K562 (cell line): ENCODE measurements around the gene LRRC71. TPM values are rescaled to one million over a fixed set of nuclear protein-coding genes. Genes with fewer than 3 reads are reported as not detected.

Experiments used
- ADNP ChIP-seq: fragments of 200-800 bp; sonication (Bioruptor generic); IDR thresholded peaks from 2 replicates; pipeline ENCODE4 v1.6.1; 2016; ENCODE audit warnings: missing genetic modification characterization, missing compliant biosample characterization
- BCOR ChIP-seq: fragments of 450-650 bp; IDR thresholded peaks from 2 replicates; pipeline ENCODE4 v1.6.1; 2016
- CCNT2 ChIP-seq: IDR thresholded peaks from 2 replicates; pipeline ENCODE4 v1.6.1; 2011; ENCODE audit warnings: borderline replicate concordance, low read depth, mild to moderate bottlenecking, moderate library complexity, mixed read lengths, low read length; ENCODE audit not compliant: insufficient read length; ENCODE audit errors: extremely low read depth
- ESRRA ChIP-seq: fragments of 450-650 bp; IDR thresholded peaks from 2 replicates; pipeline ENCODE4 v1.6.1; 2014; ENCODE audit warnings: low read depth, mild to moderate bottlenecking, moderate library complexity, borderline replicate concordance
- ETV1 ChIP-seq: fragments of 450-650 bp; conservative IDR thresholded peaks from 2 replicates; pipeline ENCODE4 v1.6.1; 2016; ENCODE audit warnings: missing genetic modification characterization, control low read depth, low read depth, missing compliant biosample characterization
- FOXM1 ChIP-seq, 2 experiments: fragments of 450-650 bp in 1 of 2; sonication (generic) in 1 of 2; formaldehyde crosslinking in 1 of 2; IDR thresholded peaks; 2 replicates each; pipeline versions ENCODE4 v1.6.1 to v1.9.0; 2017 to 2022; ENCODE audit warnings: low read depth in 2 of 2, mild to moderate bottlenecking in 2 of 2, missing genetic modification reagents in 1 of 2, moderate library complexity in 1 of 2
- FUS ChIP-seq: fragments of 200-400 bp; formaldehyde crosslinking; optimal IDR thresholded peaks from 2 replicates; pipeline ENCODE3; 2017; ENCODE audit warnings: low read depth, low read length
- GATA2 ChIP-seq: sonication (generic); formaldehyde crosslinking; IDR thresholded peaks from 2 replicates; pipeline ENCODE4 v1.4.0; 2020; ENCODE audit warnings: mild to moderate bottlenecking, missing genetic modification reagents
- HDAC3 ChIP-seq: fragments of 450-650 bp; IDR thresholded peaks from 2 replicates; pipeline ENCODE4 v1.6.1; 2018; ENCODE audit warnings: borderline replicate concordance, mild to moderate bottlenecking, moderate library complexity; ENCODE audit not compliant: partially characterized antibody
- KAT7 ChIP-seq: sonication (generic); formaldehyde crosslinking; IDR thresholded peaks from 2 replicates; pipeline ENCODE4 v1.8.0; 2022; ENCODE audit warnings: missing genetic modification reagents, mild to moderate bottlenecking, borderline replicate concordance
- KDM4B ChIP-seq, 2 experiments: fragments of 450-650 bp in 1 of 2; sonication (generic) in 1 of 2; IDR thresholded peaks; 2 replicates each; pipeline ENCODE4 v1.6.1; 2016 to 2017; ENCODE audit warnings: borderline replicate concordance in 2 of 2, antibody characterized with exemption in 1 of 2, low read depth in 1 of 2, mild to moderate bottlenecking in 1 of 2
- NR2C2 ChIP-seq, 2 experiments: fragments of 200-800 bp in 1 of 2; sonication (Bioruptor generic) in 1 of 2; sonication (generic) in 1 of 2; formaldehyde crosslinking in 1 of 2; IDR thresholded peaks; 2 replicates each; pipeline versions ENCODE4 v1.6.1 to v1.8.0; 2016 to 2022; ENCODE audit warnings: mild to moderate bottlenecking in 1 of 2, missing compliant biosample characterization in 1 of 2, missing genetic modification characterization in 1 of 2, missing genetic modification reagents in 1 of 2
- NR4A1 ChIP-seq, 2 experiments: fragments of 250-450 bp in 1 of 2; fragments of 450-650 bp in 1 of 2; sonication (Bioruptor Pico) in 1 of 2; IDR thresholded peaks; 2 replicates each; pipeline versions ENCODE4 v1.4.0 to v1.6.1; 2016 to 2020; ENCODE audit warnings: mild to moderate bottlenecking in 2 of 2, missing compliant biosample characterization in 1 of 2, missing genetic modification characterization in 1 of 2, moderate library complexity in 1 of 2
- PML ChIP-seq: IDR thresholded peaks from 2 replicates; pipeline ENCODE4 v1.6.1; 2012; ENCODE audit warnings: low read length, inconsistent platforms
- POLR2B ChIP-seq: fragments of 450-650 bp; IDR thresholded peaks from 2 replicates; pipeline ENCODE4 v1.6.1; 2018; ENCODE audit warnings: low read depth; ENCODE audit not compliant: partially characterized antibody
- PTTG1 ChIP-seq: fragments of 450-650 bp; IDR thresholded peaks from 2 replicates; pipeline ENCODE4 v1.6.1; 2016; ENCODE audit warnings: low read depth, mild to moderate bottlenecking, missing genetic modification characterization, missing compliant biosample characterization
- RBBP5 ChIP-seq: fragments of 200-600 bp; sonication (generic); IDR thresholded peaks from 2 replicates; pipeline ENCODE4 v1.6.1; 2012; ENCODE audit warnings: borderline replicate concordance, mild to moderate bottlenecking, low read length, control low read depth, inconsistent platforms; ENCODE audit not compliant: insufficient read depth, poor library complexity, severe bottlenecking
- SMAD3 ChIP-seq: fragments of 450-650 bp; formaldehyde crosslinking; conservative IDR thresholded peaks from 2 replicates; pipeline ENCODE4 v1.4.0; 2020; ENCODE audit warnings: mild to moderate bottlenecking
- SRF ChIP-seq, 2 experiments: fragments of 250-450, 450-650 bp in 1 of 2; sonication (Bioruptor Pico) in 1 of 2; sonication (generic) in 1 of 2; formaldehyde crosslinking; IDR thresholded peaks; 2 replicates each; pipeline versions ENCODE4 v1.5.0 to v1.5.1; 2020 to 2022; ENCODE audit warnings: mild to moderate bottlenecking in 1 of 2, missing genetic modification reagents in 1 of 2
- ZNF175 ChIP-seq: fragments of 200-800 bp; sonication (Bioruptor generic); IDR thresholded peaks from 2 replicates; pipeline ENCODE4 v1.6.1; 2016; ENCODE audit warnings: low read depth, mild to moderate bottlenecking, missing genetic modification characterization, missing compliant biosample characterization
- ZNF274 ChIP-seq: IDR thresholded peaks from 2 replicates; pipeline ENCODE4 v1.6.1; 2011; ENCODE audit warnings: low read depth, mild to moderate bottlenecking, low read length, moderate library complexity, borderline replicate concordance
- polyA plus RNA-seq, 8 experiments: library from polyadenylated mRNA; depleted of rRNA in 4 of 8; stranded (reverse) in 5 of 8; unstranded in 3 of 8; fragments of >200 nt; fragmentation: Nextera tagmentation in 2 of 8; fragmentation: Illumina TruSeq in 1 of 8; extraction: Ambion mirVana in 2 of 8; extraction: Trizol in 1 of 8; gene quantifications; 2 replicates each; pipeline versions ENCODE4 v1.2.1 to v1.2.3, GENCODE V29; 2011 to 2014; ENCODE audit warnings: inconsistent platforms in 1 of 8, missing spikeins in 1 of 8
- total RNA-seq, 7 experiments: library from RNA; depleted of rRNA in 6 of 7; stranded (reverse); fragments of >200 nt in 6 of 7; fragmentation: Illumina TruSeq in 2 of 7; extraction: Trizol in 2 of 7; gene quantifications; 2 replicates each; pipeline versions ENCODE4 v1.2.1 to v1.2.3, GENCODE V29; 2011 to 2021; ENCODE audit warnings: low replicate concordance in 1 of 7
- TF ChIP-seq, protein P1 (sequence below): IDR thresholded peaks from 3 replicates; pipeline ENCODE4 v1.6.1; 2011; ENCODE audit warnings: borderline replicate concordance, mild to moderate bottlenecking; ENCODE audit not compliant: insufficient read length, insufficient read depth
- TF ChIP-seq, protein P2 (sequence below): fragments of 250-450 bp; sonication (Bioruptor Pico); IDR thresholded peaks from 2 replicates; pipeline ENCODE4 v1.5.1; 2021; ENCODE audit warnings: mild to moderate bottlenecking

Gene LRRC71
- total and polyA plus RNA-seq, 9 of the 15 experiments (the other 6 are each of a cell fraction or from before 2014, with no cell fraction given) = 0.06 to 1.2 (median 0.51) TPM; not detected in 1

DNA sequence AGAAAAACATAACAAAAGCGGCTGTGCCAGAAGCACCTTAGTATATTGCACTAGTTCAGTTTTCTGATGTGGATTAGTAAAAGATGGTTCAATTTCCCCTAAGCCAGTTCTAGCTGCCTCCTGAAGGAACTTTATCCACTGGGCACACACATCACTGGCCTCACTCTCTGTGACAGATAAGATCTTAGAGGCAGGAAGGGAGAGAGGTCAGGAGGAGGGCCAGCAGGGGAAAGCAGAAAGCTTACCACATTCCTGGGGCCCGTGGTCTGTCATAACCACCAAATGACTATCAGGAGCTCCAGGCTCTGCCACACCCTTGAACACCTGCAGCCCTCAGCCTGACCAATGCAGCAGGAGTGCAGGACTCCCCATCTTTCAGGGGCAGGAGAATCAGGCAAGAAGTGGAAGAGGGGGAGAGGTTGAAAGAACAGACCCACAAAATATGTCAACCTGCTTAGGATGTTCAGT is 37.8 kb downstream of the LRRC71 start (continued):
- TF ChIP-seq ZNF175 = peak; percentile 88; the same call in 1 of the 2 replicates
- TF ChIP-seq SRF (CRISPR knock-in tag; IDR thresholded peaks at IDR 0.05) = peak in 1 of 2 experiments; percentile 31; a peak in 1 of 4 replicates
- TF ChIP-seq, protein P1, sequence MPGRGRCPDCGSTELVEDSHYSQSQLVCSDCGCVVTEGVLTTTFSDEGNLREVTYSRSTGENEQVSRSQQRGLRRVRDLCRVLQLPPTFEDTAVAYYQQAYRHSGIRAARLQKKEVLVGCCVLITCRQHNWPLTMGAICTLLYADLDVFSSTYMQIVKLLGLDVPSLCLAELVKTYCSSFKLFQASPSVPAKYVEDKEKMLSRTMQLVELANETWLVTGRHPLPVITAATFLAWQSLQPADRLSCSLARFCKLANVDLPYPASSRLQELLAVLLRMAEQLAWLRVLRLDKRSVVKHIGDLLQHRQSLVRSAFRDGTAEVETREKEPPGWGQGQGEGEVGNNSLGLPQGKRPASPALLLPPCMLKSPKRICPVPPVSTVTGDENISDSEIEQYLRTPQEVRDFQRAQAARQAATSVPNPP = no peak
- TF ChIP-seq CCNT2 = peak; percentile 90
- peak; percentile 71 for TF ChIP-seq BCOR
- TF ChIP-seq PML = peak; percentile 97
- peak; percentile 89 for TF ChIP-seq GATA2
- no peak for TF ChIP-seq NR2C2 (CRISPR knock-in tag; IDR thresholded peaks at IDR 0.05)
- TF ChIP-seq NR2C2 (tag; IDR thresholded peaks at IDR 0.05) = peak; percentile 89
- no peak for TF ChIP-seq ADNP (tag)
- 0 out of 2 replicates have a peak, but pooled peaks have one; percentile 67 for TF ChIP-seq SMAD3 (CRISPR knock-in tag)
- TF ChIP-seq ETV1 = peak; percentile 93
- TF ChIP-seq ESRRA = peak; percentile 95; the same call in 1 of the 2 replicates
- peak; percentile 80 for TF ChIP-seq ZNF274
- 0 out of 2 replicates have a peak, but pooled peaks have one; percentile 28 for TF ChIP-seq NR4A1 (CRISPR knock-in tag; IDR thresholded peaks at IDR 0.05)
- TF ChIP-seq NR4A1 (tag; IDR thresholded peaks at IDR 0.05) = peak; percentile 69; the same call in 1 of the 2 replicates
- TF ChIP-seq KAT7 = 0 out of 2 replicates have a peak, but pooled peaks have one; percentile 10
- peak; percentile 92 for TF ChIP-seq HDAC3
- no peak for TF ChIP-seq FUS
- TF ChIP-seq, protein P2, sequence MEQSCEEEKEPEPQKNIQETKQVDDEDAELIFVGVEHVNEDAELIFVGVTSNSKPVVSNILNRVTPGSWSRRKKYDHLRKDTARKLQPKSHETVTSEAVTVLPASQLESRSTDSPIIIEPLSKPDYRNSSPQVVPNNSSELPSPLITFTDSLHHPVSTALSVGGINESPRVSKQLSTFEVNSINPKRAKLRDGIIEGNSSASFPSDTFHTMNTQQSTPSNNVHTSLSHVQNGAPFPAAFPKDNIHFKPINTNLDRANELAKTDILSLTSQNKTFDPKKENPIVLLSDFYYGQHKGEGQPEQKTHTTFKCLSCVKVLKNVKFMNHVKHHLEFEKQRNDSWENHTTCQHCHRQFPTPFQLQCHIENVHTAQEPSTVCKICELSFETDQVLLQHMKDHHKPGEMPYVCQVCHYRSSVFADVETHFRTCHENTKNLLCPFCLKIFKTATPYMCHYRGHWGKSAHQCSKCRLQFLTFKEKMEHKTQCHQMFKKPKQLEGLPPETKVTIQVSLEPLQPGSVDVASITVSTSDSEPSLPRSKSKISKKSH = no peak
- peak; percentile 91 for TF ChIP-seq FOXM1 (IDR thresholded peaks at IDR 0.05; ENCODE audit: low read depth)
- no peak for TF ChIP-seq FOXM1 (CRISPR knock-in tag; IDR thresholded peaks at IDR 0.05; ENCODE audit: low read depth)
- peak; percentile 34 for TF ChIP-seq RBBP5
- no peak for TF ChIP-seq POLR2B
- TF ChIP-seq KDM4B (IDR thresholded peaks at IDR 0.05; ENCODE audit: borderline replicate concordance in 2 of 2, low read depth in 1 of 2) = no peak
- no peak for TF ChIP-seq PTTG1 (tag)
